HCT116 (cell line): ENCODE data around the gene RIT2. TPM values are rescaled to one million over a fixed set of nuclear protein-coding genes. Genes with fewer than 3 reads are reported as not detected.

Source experiments
- ATAC-seq: fragments of 200-7000 bp; cut with Tn5 transposase; 2 replicates; pipeline ENCODE4 v1.9.1; 2020; ENCODE audit warnings: mild to moderate bottlenecking, moderate library complexity
- BruUV-seq: library from RNA; stranded (reverse); fragments of 400-500 nt; replicated peaks from 2 replicates; lab custom pipeline; 2021; lab: Mats Ljungman, UMichigan
- CTCF ChIA-PET: fragments of 300-600 bp; sonication (Branson Sonifier 250); formaldehyde crosslinking; loops from one replicate; lab custom pipeline; 2021; ENCODE audit warnings: antibody characterized with exemption; lab: Charles Lee
- POLR2A ChIA-PET: fragments of 300-600, 350-600 bp; sonication (Branson Sonifier 250); formaldehyde crosslinking; loops from one replicate; lab custom pipeline; 2021; ENCODE audit warnings: antibody characterized with exemption; lab: Charles Lee
- RAD21 ChIA-PET, 2 experiments: fragments of 300-600 bp; sonication (Branson Sonifier 250); formaldehyde crosslinking; loops; one replicate each; lab custom pipeline; 2023; ENCODE audit warnings: low total read pairs in 2 of 2; ENCODE audit not compliant: uncharacterized antibody in 2 of 2, unreplicated experiment in 2 of 2, low non-redundant PET in 1 of 2; lab: Charles Lee
- DNase-seq: peaks from one replicate; pipeline ENCODE4 v3.0.0-alpha.2; 2010; ENCODE audit warnings: low read depth, low spot score
- H2AFZ ChIP-seq: fragments of 200-600 bp; shearing (Covaris generic), sonication (generic); 2 replicates; pipeline ENCODE4 v1.6.1; 2017; ENCODE audit warnings: low read depth, mixed run types, mixed read lengths, antibody characterized with exemption, low read length; ENCODE audit not compliant: poor library complexity, severe bottlenecking
- H3K27ac ChIP-seq: 2 replicates; pipeline ENCODE4 v1.5.1; 2012; ENCODE audit warnings: low read depth, low read length
- H3K27me3 ChIP-seq: fragments of 200-600 bp; sonication (generic); 2 replicates; pipeline ENCODE4 v1.6.1; 2016; ENCODE audit warnings: mixed run types, low read length, mixed read lengths; ENCODE audit not compliant: insufficient read depth
- H3K36me3 ChIP-seq, 2 experiments: fragments of 200-500 bp in 1 of 2; fragments of 200-600 bp in 1 of 2; sonication (Bioruptor generic) in 1 of 2; sonication (generic) in 1 of 2; 2 replicates each; pipeline versions ENCODE4 v1.5.1 to v1.6.1; 2014 to 2016; ENCODE audit warnings: low read length in 2 of 2, inconsistent platforms in 1 of 2, mixed read lengths in 1 of 2, mixed run types in 1 of 2; ENCODE audit not compliant: insufficient read depth in 2 of 2, control insufficient read depth in 1 of 2
- H3K4me1 ChIP-seq, 2 experiments: fragments of 200-600 bp in 1 of 2; sonication (generic) in 1 of 2; 2 replicates each; pipeline versions ENCODE4 v1.5.1 to v1.6.1; 2012 to 2017; ENCODE audit warnings: low read length in 2 of 2, inconsistent platforms in 1 of 2, mild to moderate bottlenecking in 1 of 2, mixed read lengths in 1 of 2, mixed run types in 1 of 2, moderate library complexity in 1 of 2; ENCODE audit not compliant: insufficient read depth in 2 of 2, control insufficient read depth in 1 of 2
- H3K4me2 ChIP-seq: fragments of 200-600 bp; sonication (generic); 2 replicates; pipeline ENCODE4 v1.6.1; 2017; ENCODE audit warnings: mixed run types, low read length, mixed read lengths
- H3K4me3 ChIP-seq, 2 experiments: fragments of 200-600 bp in 1 of 2; sonication (generic) in 1 of 2; replicated peaks in 1 of 2; 2 replicates each; pipeline ENCODE4 v1.5.1; 2011 to 2016; ENCODE audit warnings: low read length in 2 of 2, control low read depth in 1 of 2, low read depth in 1 of 2, mild to moderate bottlenecking in 1 of 2, mixed read lengths in 1 of 2, mixed run types in 1 of 2
- H3K79me2 ChIP-seq: fragments of 200-600 bp; sonication (generic); 2 replicates; pipeline ENCODE4 v1.6.1; 2017; ENCODE audit warnings: mild to moderate bottlenecking, mixed run types, low read length, moderate library complexity, mixed read lengths; ENCODE audit not compliant: insufficient read depth
- H3K9ac ChIP-seq: fragments of 200-600 bp; sonication (generic); 2 replicates; pipeline ENCODE4 v1.6.1; 2016; ENCODE audit warnings: low read length, mixed read lengths
- H3K9me2 ChIP-seq: fragments of 200-600 bp; sonication (generic), shearing (Covaris generic); 2 replicates; pipeline ENCODE4 v1.6.1; 2017; ENCODE audit warnings: mixed run types, mild to moderate bottlenecking, moderate library complexity; ENCODE audit not compliant: insufficient read depth
- H3K9me3 ChIP-seq, 2 experiments: fragments of 200-500 bp in 1 of 2; fragments of 200-600 bp in 1 of 2; sonication (Bioruptor generic) in 1 of 2; sonication (generic) in 1 of 2; 2 replicates each; pipeline ENCODE4 v1.6.1; 2014 to 2017; ENCODE audit warnings: low read length in 2 of 2, mixed read lengths in 2 of 2, inconsistent platforms in 1 of 2, low read depth in 1 of 2, mild to moderate bottlenecking in 1 of 2, mixed run types in 1 of 2, moderate library complexity in 1 of 2; ENCODE audit not compliant: control insufficient read depth in 1 of 2, insufficient read depth in 1 of 2
- H4K20me1 ChIP-seq: fragments of 200-600 bp; sonication (generic), shearing (Covaris generic); 2 replicates; pipeline ENCODE4 v1.6.1; 2017; ENCODE audit warnings: mixed run types, mild to moderate bottlenecking, moderate library complexity; ENCODE audit not compliant: insufficient read depth
- CBX3 ChIP-seq: IDR thresholded peaks from 2 replicates; pipeline ENCODE4 v1.6.1; 2012; ENCODE audit warnings: low read depth
- EZH2 ChIP-seq: fragments of 200-600 bp; sonication (generic); IDR thresholded peaks from 2 replicates; pipeline ENCODE4 v1.6.1; 2017; ENCODE audit warnings: antibody characterized with exemption, mixed run types
- FOSL1 ChIP-seq: IDR thresholded peaks from 2 replicates; pipeline ENCODE4 v1.6.1; 2012; ENCODE audit warnings: low read depth
- JUND ChIP-seq: IDR thresholded peaks from 2 replicates; pipeline ENCODE4 v1.6.1; 2012
- POLR2A ChIP-seq: IDR thresholded peaks from 2 replicates; pipeline ENCODE4 v1.7.0; 2011; ENCODE audit warnings: borderline replicate concordance; ENCODE audit not compliant: insufficient read depth, insufficient read length; ENCODE audit errors: extremely low read depth
- SIN3A ChIP-seq: IDR thresholded peaks from 2 replicates; pipeline ENCODE4 v1.6.1; 2012; ENCODE audit warnings: low read depth
- SP1 ChIP-seq: IDR thresholded peaks from 2 replicates; pipeline ENCODE4 v1.6.1; 2012; ENCODE audit warnings: low read depth
- ZBTB33 ChIP-seq: IDR thresholded peaks from 2 replicates; pipeline ENCODE4 v1.6.1; 2011; ENCODE audit warnings: mild to moderate bottlenecking, low read length, moderate library complexity; ENCODE audit not compliant: insufficient replicate concordance; ENCODE audit errors: extremely low read depth
- ZNF274 ChIP-seq: fragments of 200-500 bp; sonication (Bioruptor generic); IDR thresholded peaks from 2 replicates; pipeline ENCODE4 v1.6.1; 2014; ENCODE audit warnings: mild to moderate bottlenecking, low read depth, low read length, inconsistent platforms
- intact Hi-C: fragments of 100-400 bp; cut with micrococcal nuclease; formaldehyde crosslinking; loops from 2 replicates; pipeline ENCODE4 v1.10.0; 2022
- total RNA-seq: library from RNA; stranded (reverse); gene quantifications from one replicate; pipeline ENCODE4 v1.2.1, GENCODE V29; 2021; ENCODE audit not compliant: unreplicated experiment
- TF ChIP-seq, protein P1 (sequence below): IDR thresholded peaks from 2 replicates; pipeline ENCODE4 v1.6.1; 2012
- TF ChIP-seq, protein P2 (sequence below): IDR thresholded peaks from 2 replicates; pipeline ENCODE4 v1.6.1; 2012; ENCODE audit warnings: low read depth
- TF ChIP-seq, protein P3 (sequence below), 3 experiments: fragments of 200-600 bp in 1 of 3; sonication (generic) in 1 of 3; IDR thresholded peaks in 2 of 3; conservative IDR thresholded peaks in 1 of 3; 2 replicates each; pipeline ENCODE4 v1.5.1; 2012 to 2017; ENCODE audit warnings: low read depth in 2 of 3, low read length in 2 of 3, antibody characterized with exemption in 1 of 3, borderline replicate concordance in 1 of 3, control low read depth in 1 of 3, mild to moderate bottlenecking in 1 of 3, mixed read lengths in 1 of 3, mixed run types in 1 of 3, moderate library complexity in 1 of 3; ENCODE audit not compliant: insufficient read depth in 1 of 3

Gene RIT2
- total RNA-seq, 1 experiment from 2014 or later, result not detected

DNA sequence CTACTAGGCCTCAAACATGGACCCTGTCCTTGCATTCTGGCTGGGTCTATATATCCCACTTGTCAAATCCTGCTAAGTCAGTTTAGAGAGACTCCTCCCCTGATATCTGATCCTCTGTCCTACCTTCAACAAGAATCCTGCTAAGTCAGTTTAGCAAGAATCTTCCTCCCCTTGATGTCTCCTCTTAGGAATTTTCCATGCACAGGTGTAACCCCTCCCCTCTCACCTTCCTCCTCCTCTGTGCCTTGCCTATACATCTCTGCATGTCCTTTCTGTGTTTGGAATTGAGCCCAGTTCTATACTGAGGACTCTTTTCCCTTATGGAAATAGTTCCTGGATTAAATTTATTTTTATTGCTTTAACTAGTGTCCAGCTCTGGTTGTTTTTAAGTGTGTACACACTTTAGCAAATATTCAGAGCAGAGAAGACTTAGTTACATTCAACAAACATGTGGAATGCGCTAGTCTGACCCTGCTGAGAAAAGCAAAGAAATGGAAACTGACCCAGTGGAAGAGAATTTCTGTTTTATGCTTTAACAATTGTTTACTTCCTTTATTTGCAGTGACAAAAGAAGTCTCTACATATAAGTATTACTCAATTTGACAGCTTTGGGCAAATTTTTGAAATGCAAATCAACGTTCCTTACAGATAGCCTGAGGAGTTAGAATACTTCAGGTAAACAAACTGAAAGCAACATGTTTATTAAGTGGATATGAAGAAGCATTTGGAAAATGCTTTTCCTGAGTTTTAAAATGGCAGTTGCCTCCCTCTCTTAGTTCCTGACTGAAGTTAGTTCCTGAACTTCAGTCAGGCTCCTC lies 80.6 kb downstream of the RIT2 start:
- POLR2A ChIA-PET, result no interaction called here

More for the DNA sequence above, 80.6 kb downstream of the RIT2 start:
- TF ChIP-seq, protein P1, sequence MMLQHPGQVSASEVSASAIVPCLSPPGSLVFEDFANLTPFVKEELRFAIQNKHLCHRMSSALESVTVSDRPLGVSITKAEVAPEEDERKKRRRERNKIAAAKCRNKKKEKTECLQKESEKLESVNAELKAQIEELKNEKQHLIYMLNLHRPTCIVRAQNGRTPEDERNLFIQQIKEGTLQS, result no peak
- no peak for TF ChIP-seq ZBTB33
- no peak for TF ChIP-seq ZNF274
- no peak for TF ChIP-seq CBX3
- TF ChIP-seq, protein P2, sequence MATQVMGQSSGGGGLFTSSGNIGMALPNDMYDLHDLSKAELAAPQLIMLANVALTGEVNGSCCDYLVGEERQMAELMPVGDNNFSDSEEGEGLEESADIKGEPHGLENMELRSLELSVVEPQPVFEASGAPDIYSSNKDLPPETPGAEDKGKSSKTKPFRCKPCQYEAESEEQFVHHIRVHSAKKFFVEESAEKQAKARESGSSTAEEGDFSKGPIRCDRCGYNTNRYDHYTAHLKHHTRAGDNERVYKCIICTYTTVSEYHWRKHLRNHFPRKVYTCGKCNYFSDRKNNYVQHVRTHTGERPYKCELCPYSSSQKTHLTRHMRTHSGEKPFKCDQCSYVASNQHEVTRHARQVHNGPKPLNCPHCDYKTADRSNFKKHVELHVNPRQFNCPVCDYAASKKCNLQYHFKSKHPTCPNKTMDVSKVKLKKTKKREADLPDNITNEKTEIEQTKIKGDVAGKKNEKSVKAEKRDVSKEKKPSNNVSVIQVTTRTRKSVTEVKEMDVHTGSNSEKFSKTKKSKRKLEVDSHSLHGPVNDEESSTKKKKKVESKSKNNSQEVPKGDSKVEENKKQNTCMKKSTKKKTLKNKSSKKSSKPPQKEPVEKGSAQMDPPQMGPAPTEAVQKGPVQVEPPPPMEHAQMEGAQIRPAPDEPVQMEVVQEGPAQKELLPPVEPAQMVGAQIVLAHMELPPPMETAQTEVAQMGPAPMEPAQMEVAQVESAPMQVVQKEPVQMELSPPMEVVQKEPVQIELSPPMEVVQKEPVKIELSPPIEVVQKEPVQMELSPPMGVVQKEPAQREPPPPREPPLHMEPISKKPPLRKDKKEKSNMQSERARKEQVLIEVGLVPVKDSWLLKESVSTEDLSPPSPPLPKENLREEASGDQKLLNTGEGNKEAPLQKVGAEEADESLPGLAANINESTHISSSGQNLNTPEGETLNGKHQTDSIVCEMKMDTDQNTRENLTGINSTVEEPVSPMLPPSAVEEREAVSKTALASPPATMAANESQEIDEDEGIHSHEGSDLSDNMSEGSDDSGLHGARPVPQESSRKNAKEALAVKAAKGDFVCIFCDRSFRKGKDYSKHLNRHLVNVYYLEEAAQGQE, result no peak
- TF ChIP-seq POLR2A, result no peak
- TF ChIP-seq SIN3A, result no peak
- no peak for TF ChIP-seq EZH2
- TF ChIP-seq, protein P3, sequence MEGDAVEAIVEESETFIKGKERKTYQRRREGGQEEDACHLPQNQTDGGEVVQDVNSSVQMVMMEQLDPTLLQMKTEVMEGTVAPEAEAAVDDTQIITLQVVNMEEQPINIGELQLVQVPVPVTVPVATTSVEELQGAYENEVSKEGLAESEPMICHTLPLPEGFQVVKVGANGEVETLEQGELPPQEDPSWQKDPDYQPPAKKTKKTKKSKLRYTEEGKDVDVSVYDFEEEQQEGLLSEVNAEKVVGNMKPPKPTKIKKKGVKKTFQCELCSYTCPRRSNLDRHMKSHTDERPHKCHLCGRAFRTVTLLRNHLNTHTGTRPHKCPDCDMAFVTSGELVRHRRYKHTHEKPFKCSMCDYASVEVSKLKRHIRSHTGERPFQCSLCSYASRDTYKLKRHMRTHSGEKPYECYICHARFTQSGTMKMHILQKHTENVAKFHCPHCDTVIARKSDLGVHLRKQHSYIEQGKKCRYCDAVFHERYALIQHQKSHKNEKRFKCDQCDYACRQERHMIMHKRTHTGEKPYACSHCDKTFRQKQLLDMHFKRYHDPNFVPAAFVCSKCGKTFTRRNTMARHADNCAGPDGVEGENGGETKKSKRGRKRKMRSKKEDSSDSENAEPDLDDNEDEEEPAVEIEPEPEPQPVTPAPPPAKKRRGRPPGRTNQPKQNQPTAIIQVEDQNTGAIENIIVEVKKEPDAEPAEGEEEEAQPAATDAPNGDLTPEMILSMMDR (IDR thresholded peaks at IDR 0.05 in 2 of 3, conservative IDR thresholded peaks at IDR 0.05 in 1 of 3; ENCODE audit: borderline replicate concordance in 1 of 3, insufficient read depth in 1 of 3, low read depth in 2 of 3, low read length in 2 of 3), result no peak
- no peak for TF ChIP-seq FOSL1
- no peak for TF ChIP-seq SP1
- no peak for TF ChIP-seq JUND
- TF ChIP-seq, all 23 proteins: peak for 0
- Histone ChIP-seq H3K9ac (no peak overlapping the region), H3K4me2 (no peak overlapping the region), H3K9me2 (no peaks in the 10 kb centered on the region), H3K27ac (no peak overlapping the region), H4K20me1 (no peaks in the 10 kb centered on the region), H3K79me2 (no peaks in the 10 kb centered on the region), H3K9me3 (peaks cover 11 to 18% of the 10 kb centered on the region in 2 experiments; a peak in 2 of 4 replicates), H3K27me3 (no peaks in the 10 kb centered on the region), H3K4me3 (no peak overlapping the region), H2AFZ (no peak overlapping the region), H3K4me1 (no peaks in the 10 kb centered on the region), H3K36me3 (no peaks in the 10 kb centered on the region)
- intact Hi-C loops, result no loop called here
- ChIA-PET CTCF (no interaction called here), RAD21 (no interaction called here)
- no TSS peak for BruUV-seq
- no peak for ATAC-seq
- no peak for DNase-seq
